SU-DHL-6 (cell line): ENCODE measurements around the gene DEAF1.

ENCODE experiments used
- H2AFZ ChIP-seq: fragments of 200-600 bp; sonication (generic); 2 replicates; pipeline ENCODE4 v1.6.1; 2014; ENCODE audit warnings: low read depth, mild to moderate bottlenecking, moderate library complexity, mixed read lengths, antibody characterized with exemption, low read length; ENCODE audit not compliant: severe bottlenecking
- H3F3A ChIP-seq: fragments of 200-600 bp; shearing (Covaris generic); 2 replicates; pipeline ENCODE4 v1.6.0; 2016; ENCODE audit warnings: antibody characterized with exemption, mild to moderate bottlenecking; ENCODE audit not compliant: insufficient read depth
- H3K27ac ChIP-seq: fragments of 200-600 bp; sonication (generic); 2 replicates; pipeline ENCODE4 v1.5.1; 2016; ENCODE audit warnings: low read depth, mild to moderate bottlenecking, low read length, moderate library complexity, mixed read lengths
- H3K27me3 ChIP-seq: fragments of 200-600 bp; sonication (generic), shearing (Covaris generic); 2 replicates; pipeline ENCODE4 v1.6.0; 2014; ENCODE audit warnings: mild to moderate bottlenecking, low read length
- H3K36me3 ChIP-seq: fragments of 200-600 bp; sonication (generic); 2 replicates; pipeline ENCODE4 v1.6.1; 2014; ENCODE audit warnings: mild to moderate bottlenecking, low read length, mixed read lengths
- H3K4me2 ChIP-seq: fragments of 300-600, 200-600 bp; shearing (Covaris generic), sonication (generic); 2 replicates; pipeline ENCODE4 v1.6.0; 2014; ENCODE audit warnings: low read length, low read depth, mild to moderate bottlenecking; ENCODE audit not compliant: poor library complexity, severe bottlenecking
- H3K4me3 ChIP-seq: fragments of 200-600 bp; sonication (generic); 2 replicates; pipeline ENCODE4 v1.5.1; 2014; ENCODE audit warnings: antibody characterized with exemption, low read length, mild to moderate bottlenecking, mixed read lengths; ENCODE audit not compliant: insufficient read depth, poor library complexity, severe bottlenecking
- H3K79me2 ChIP-seq: fragments of 200-600 bp; sonication (generic); 2 replicates; pipeline ENCODE4 v1.6.1; 2014; ENCODE audit warnings: mild to moderate bottlenecking, low read length, moderate library complexity; ENCODE audit not compliant: insufficient read depth
- H3K9ac ChIP-seq: fragments of 200-600 bp; sonication (generic); 2 replicates; pipeline ENCODE4 v1.7.0; 2014; ENCODE audit warnings: mild to moderate bottlenecking, low read length
- H3K9me2 ChIP-seq: fragments of 200-600 bp; sonication (generic); replicated peaks from 2 replicates; pipeline ENCODE4 v1.6.1; 2014; ENCODE audit warnings: low read length; ENCODE audit not compliant: insufficient read depth
- H3K9me3 ChIP-seq: fragments of 200-600 bp; sonication (generic); 2 replicates; pipeline ENCODE4 v1.6.1; 2014; ENCODE audit warnings: low read length, mixed read lengths; ENCODE audit not compliant: insufficient read depth
- H4K20me1 ChIP-seq: fragments of 200-600 bp; sonication (generic); 2 replicates; pipeline ENCODE4 v1.6.1; 2014; ENCODE audit warnings: low read depth, mild to moderate bottlenecking, antibody characterized with exemption, low read length, moderate library complexity, mixed read lengths
- EZH2phosphoT487 ChIP-seq: fragments of 200-600 bp; sonication (generic), shearing (Covaris generic); conservative IDR thresholded peaks from 2 replicates; pipeline ENCODE4 v1.6.1; 2018; ENCODE audit warnings: mild to moderate bottlenecking, antibody characterized with exemption, low read length, moderate library complexity, mixed read lengths
- TF ChIP-seq, protein P1 (sequence below): fragments of 200-600 bp; sonication (generic); IDR thresholded peaks from one replicate; pipeline ENCODE4 v1.5.1; 2017; ENCODE audit warnings: antibody characterized with exemption, mild to moderate bottlenecking, low read length, moderate library complexity; ENCODE audit not compliant: insufficient read depth, poor library complexity, severe bottlenecking

DEAF1 gene

DNA sequence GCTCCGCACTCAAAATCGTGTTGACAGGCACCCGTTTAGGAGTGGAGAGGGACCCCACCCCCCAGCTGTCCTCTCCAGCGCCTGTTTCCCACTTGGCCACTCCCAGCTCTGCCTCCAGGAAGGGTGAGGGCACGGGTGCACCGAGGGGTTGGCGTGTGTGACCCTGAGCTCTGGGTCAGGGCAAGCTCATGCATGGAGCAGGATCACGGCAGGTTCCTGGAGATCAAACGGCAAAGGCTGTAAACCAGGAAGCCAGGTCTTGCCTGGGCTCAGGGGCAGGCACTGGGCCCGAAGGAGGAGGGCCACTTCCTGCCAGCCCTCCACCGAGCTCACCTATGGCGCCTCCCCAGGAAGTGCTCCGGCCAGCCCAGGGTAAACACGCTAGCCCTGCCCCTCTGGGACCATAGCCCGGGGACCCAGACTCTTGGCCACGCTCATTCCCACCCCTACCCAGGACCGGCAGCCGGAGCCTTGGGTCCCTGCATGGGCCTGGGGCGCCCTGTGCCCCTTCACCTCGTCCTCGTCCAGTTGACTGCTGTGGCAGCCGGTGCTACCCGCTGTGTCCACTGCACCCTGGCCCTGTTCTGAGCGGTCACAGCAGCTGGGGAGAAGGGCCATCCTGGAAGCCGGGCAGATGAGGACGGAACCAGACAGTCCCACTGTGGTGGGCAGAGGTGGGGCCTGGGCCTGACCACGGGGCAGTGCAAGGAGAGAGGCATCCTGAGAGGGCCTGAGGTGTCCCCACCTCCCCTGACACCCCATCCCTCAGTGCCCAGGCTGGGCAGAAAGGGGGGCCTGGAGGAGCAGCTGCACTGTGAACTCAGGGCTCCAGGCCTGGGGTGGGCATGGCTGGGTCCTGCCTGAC, 10.0 kb upstream of the DEAF1 start:
- Histone ChIP-seq H3K27ac (no peak overlapping the region), H3K27me3 (no peaks in the 10 kb centered on the region), H2AFZ (no peak overlapping the region), H4K20me1 (no peaks in the 10 kb centered on the region), H3K4me3 (no peak overlapping the region), H3K9me2 (no peaks in the 10 kb centered on the region), H3K79me2 (no peaks in the 10 kb centered on the region), H3K9me3 (no peaks in the 10 kb centered on the region), H3K4me2 (no peak overlapping the region), H3K36me3 (no peaks in the 10 kb centered on the region), H3F3A (no peaks in the 10 kb centered on the region), H3K9ac (no peak overlapping the region)
- TF ChIP-seq, protein P1, sequence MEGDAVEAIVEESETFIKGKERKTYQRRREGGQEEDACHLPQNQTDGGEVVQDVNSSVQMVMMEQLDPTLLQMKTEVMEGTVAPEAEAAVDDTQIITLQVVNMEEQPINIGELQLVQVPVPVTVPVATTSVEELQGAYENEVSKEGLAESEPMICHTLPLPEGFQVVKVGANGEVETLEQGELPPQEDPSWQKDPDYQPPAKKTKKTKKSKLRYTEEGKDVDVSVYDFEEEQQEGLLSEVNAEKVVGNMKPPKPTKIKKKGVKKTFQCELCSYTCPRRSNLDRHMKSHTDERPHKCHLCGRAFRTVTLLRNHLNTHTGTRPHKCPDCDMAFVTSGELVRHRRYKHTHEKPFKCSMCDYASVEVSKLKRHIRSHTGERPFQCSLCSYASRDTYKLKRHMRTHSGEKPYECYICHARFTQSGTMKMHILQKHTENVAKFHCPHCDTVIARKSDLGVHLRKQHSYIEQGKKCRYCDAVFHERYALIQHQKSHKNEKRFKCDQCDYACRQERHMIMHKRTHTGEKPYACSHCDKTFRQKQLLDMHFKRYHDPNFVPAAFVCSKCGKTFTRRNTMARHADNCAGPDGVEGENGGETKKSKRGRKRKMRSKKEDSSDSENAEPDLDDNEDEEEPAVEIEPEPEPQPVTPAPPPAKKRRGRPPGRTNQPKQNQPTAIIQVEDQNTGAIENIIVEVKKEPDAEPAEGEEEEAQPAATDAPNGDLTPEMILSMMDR = no peak
- TF ChIP-seq EZH2phosphoT487 = no peak

DNA sequence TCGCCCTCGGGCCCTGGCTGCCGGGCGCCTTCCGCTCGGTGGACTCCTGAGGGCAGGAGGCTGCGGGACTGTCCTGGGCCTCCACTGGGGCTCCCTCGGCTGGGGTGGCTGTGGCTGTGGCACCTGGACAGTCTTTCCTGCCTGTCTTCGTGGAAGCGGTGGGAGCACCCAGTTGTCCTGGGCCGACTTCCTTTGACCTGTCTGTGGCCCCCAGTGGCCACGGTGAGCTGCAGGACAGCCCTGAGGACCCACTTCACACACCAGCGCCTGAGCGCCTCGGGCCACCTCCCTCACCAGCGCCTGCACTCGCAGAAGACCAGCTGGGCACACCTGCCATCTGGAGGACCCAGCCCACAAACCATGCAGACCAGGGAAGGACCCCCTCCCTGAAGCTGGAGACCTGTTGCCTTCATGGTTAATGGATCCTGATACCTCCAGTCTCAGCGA, 9.2 kb upstream of the DEAF1 start:
- Histone ChIP-seq H3K79me2 (no peaks in the 10 kb centered on the region), H3K9ac (no peak overlapping the region), H3K27me3 (no peaks in the 10 kb centered on the region), H2AFZ (no peak overlapping the region), H3K9me3 (no peaks in the 10 kb centered on the region), H3K9me2 (no peaks in the 10 kb centered on the region), H3K27ac (no peak overlapping the region), H3K4me3 (no peak overlapping the region), H3K4me2 (no peak overlapping the region), H3K36me3 (no peaks in the 10 kb centered on the region), H4K20me1 (no peaks in the 10 kb centered on the region), H3F3A (no peaks in the 10 kb centered on the region)
- TF ChIP-seq EZH2phosphoT487 = no peak
- TF ChIP-seq, protein P1 = no peak

DNA sequence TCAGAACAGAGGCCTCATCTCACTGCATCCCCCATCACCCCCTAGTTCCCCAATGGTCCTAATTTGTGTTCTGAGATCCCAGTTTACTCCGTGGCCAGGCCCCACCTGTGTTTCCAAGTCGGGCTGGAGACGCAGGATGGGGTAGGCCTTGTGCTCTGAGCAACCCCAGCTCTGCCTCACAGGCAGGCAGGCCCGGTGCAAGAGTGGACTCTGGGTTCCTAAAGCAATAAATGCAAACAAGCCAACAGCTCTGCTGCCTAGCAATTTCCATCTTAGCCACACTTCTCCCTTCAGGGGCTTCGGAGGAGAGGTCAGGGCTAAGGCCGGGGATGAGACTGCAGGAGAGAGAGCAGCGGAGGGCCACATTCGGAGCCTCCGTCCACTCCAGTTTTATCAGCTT, 8.5 kb upstream of the DEAF1 start:
- no peaks in the 10 kb centered on the region for H4K20me1 ChIP-seq
- H3K4me3 ChIP-seq = no peak overlapping the region
- TF ChIP-seq, protein P1 = no peak
- no peak for TF ChIP-seq EZH2phosphoT487
- H3F3A ChIP-seq = no peaks in the 10 kb centered on the region
- no peaks in the 10 kb centered on the region for H3K27me3 ChIP-seq
- H3K79me2 ChIP-seq = no peaks in the 10 kb centered on the region
- no peak overlapping the region for H3K4me2 ChIP-seq
- no peaks in the 10 kb centered on the region for H3K9me3 ChIP-seq
- no peak overlapping the region for H3K9ac ChIP-seq
- no peak overlapping the region for H3K27ac ChIP-seq
- H3K9me2 ChIP-seq = no peaks in the 10 kb centered on the region
- H3K36me3 ChIP-seq = no peaks in the 10 kb centered on the region
- no peak overlapping the region for H2AFZ ChIP-seq
